ENCODE data around the gene FLT1. TPM values are rescaled to one million over a fixed set of nuclear protein-coding genes. Genes with fewer than 3 reads are reported as not detected.

Gene FLT1
- total and polyA plus RNA-seq, 2 experiments from 2014 or later, result 7.5 to 14.8 TPM

- H3K4me1 ChIP-seq (ENCODE audit: low read depth), result no peaks in the 10 kb centered on the region
- no peaks in the 10 kb centered on the region for H3K9me3 ChIP-seq (ENCODE audit: low read depth)
- H3K36me3 ChIP-seq, result peaks cover 9% of the 10 kb centered on the region
- DNase-seq (ENCODE audit: low read depth in 1 of 2, low spot score in 1 of 2), result no peak
- H3K4me3 ChIP-seq, result no peak overlapping the region
- no peak for TF ChIP-seq CTCF (IDR thresholded peaks at IDR 0.05; ENCODE audit: low read depth, low read length)
- H3K27me3 ChIP-seq, result no peaks in the 10 kb centered on the region
- H3K27ac ChIP-seq, result no peak overlapping the region
Observed at GRCh38 chr13:28257305-28257704, 237.6 kb downstream of the FLT1 start.

- Histone ChIP-seq H3K27me3 (no peaks in the 10 kb centered on the region), H3K4me3 (no peak overlapping the region), H3K4me1 (ENCODE audit: low read depth) (no peaks in the 10 kb centered on the region), H3K27ac (no peak overlapping the region), H3K36me3 (no peaks in the 10 kb centered on the region), H3K9me3 (ENCODE audit: low read depth) (no peaks in the 10 kb centered on the region)
- DNase-seq (ENCODE audit: low read depth in 1 of 2, low spot score in 1 of 2), result no peak
- no peak for TF ChIP-seq CTCF (IDR thresholded peaks at IDR 0.05; ENCODE audit: low read depth, low read length)
Observed at GRCh38 chr13:28252547-28252946, 242.4 kb downstream of the FLT1 start.

- Histone ChIP-seq H3K27ac (no peak overlapping the region), H3K4me1 (ENCODE audit: low read depth) (no peaks in the 10 kb centered on the region), H3K36me3 (no peaks in the 10 kb centered on the region), H3K9me3 (ENCODE audit: low read depth) (no peaks in the 10 kb centered on the region), H3K4me3 (no peak overlapping the region), H3K27me3 (no peaks in the 10 kb centered on the region)
- DNase-seq (ENCODE audit: low read depth in 1 of 2, low spot score in 1 of 2), result no peak
- TF ChIP-seq CTCF (IDR thresholded peaks at IDR 0.05; ENCODE audit: low read depth, low read length), result no peak
Observed at GRCh38 chr13:28251466-28251865, 243.5 kb downstream of the FLT1 start.

- TF ChIP-seq CTCF (IDR thresholded peaks at IDR 0.05; ENCODE audit: low read depth, low read length), result no peak
- Histone ChIP-seq H3K9me3 (ENCODE audit: low read depth) (no peaks in the 10 kb centered on the region), H3K4me1 (ENCODE audit: low read depth) (no peaks in the 10 kb centered on the region), H3K36me3 (no peaks in the 10 kb centered on the region), H3K4me3 (no peak overlapping the region), H3K27ac (no peak overlapping the region), H3K27me3 (no peaks in the 10 kb centered on the region)
- no peak for DNase-seq (ENCODE audit: low read depth in 1 of 2, low spot score in 1 of 2)
Observed at GRCh38 chr13:28250542-28250941, 244.4 kb downstream of the FLT1 start.

Other genes with a start within 250 kb of the FLT1 start
- 16.4 and 35.3 TPM in 2 replicates for gene POMP, start 164.0 kb upstream of the FLT1 start, total RNA-seq
- 168 and 208 TPM in 2 replicates for gene POMP, start 164.0 kb upstream of the FLT1 start, polyA plus RNA-seq
- 11.6 and 12.6 TPM in 2 replicates for gene SLC46A3, start 223.8 kb upstream of the FLT1 start, total RNA-seq
- 9.8 and 10.3 TPM in 2 replicates for gene SLC46A3, start 223.8 kb upstream of the FLT1 start, polyA plus RNA-seq

Data from cardiac muscle cell (in vitro differentiated cells and primary cell).